DND-41 (cell line): ENCODE data around the gene MYOM1.

ENCODE experiments used
- ATAC-seq: fragments of 200-7000 bp; cut with Tn5 transposase; 3 replicates; pipeline ENCODE4 v1.9.1; 2021; ENCODE audit warnings: low read depth; ENCODE audit not compliant: insufficient read depth
- DNase-seq: peaks from one replicate; pipeline ENCODE4 v3.0.0-alpha.2; 2020
- H2AFZ ChIP-seq: 2 replicates; pipeline ENCODE4 v1.6.0; 2012; ENCODE audit warnings: low read depth, low read length
- H3K27ac ChIP-seq: 2 replicates; pipeline ENCODE4 v1.5.1; 2012; ENCODE audit warnings: low read length, inconsistent platforms
- H3K27me3 ChIP-seq: fragments of 200-600 bp; sonication (generic); 2 replicates; pipeline ENCODE4 v1.6.0; 2012; ENCODE audit warnings: low read length, mild to moderate bottlenecking, inconsistent platforms; ENCODE audit not compliant: insufficient read depth, poor library complexity
- H3K36me3 ChIP-seq: 2 replicates; pipeline ENCODE4 v1.5.1; 2012; ENCODE audit warnings: low read length, inconsistent platforms; ENCODE audit not compliant: insufficient read depth
- H3K4me1 ChIP-seq: 2 replicates; pipeline ENCODE4 v1.5.1; 2012; ENCODE audit warnings: mild to moderate bottlenecking, low read length; ENCODE audit not compliant: insufficient read depth
- H3K4me2 ChIP-seq: 2 replicates; pipeline ENCODE4 v1.6.0; 2012; ENCODE audit warnings: mild to moderate bottlenecking, moderate library complexity, low read length, inconsistent platforms; ENCODE audit not compliant: insufficient read depth
- H3K4me3 ChIP-seq, 2 experiments: fragments of 200-600 bp in 1 of 2; shearing (Covaris generic) in 1 of 2; 2 replicates each; pipeline ENCODE4 v1.5.1; 2012 to 2016; ENCODE audit warnings: inconsistent platforms in 2 of 2, low read length in 2 of 2, mild to moderate bottlenecking in 2 of 2, low read depth in 1 of 2, moderate library complexity in 1 of 2
- H3K79me2 ChIP-seq: 2 replicates; pipeline ENCODE4 v1.6.0; 2012; ENCODE audit warnings: low read length, inconsistent platforms; ENCODE audit not compliant: insufficient read depth
- H3K9ac ChIP-seq: 2 replicates; pipeline ENCODE4 v1.6.0; 2012; ENCODE audit warnings: low read depth, mild to moderate bottlenecking, inconsistent platforms, low read length, moderate library complexity
- H3K9me3 ChIP-seq: 2 replicates; pipeline ENCODE4 v1.5.1; 2012; ENCODE audit warnings: low read length, moderate library complexity, mild to moderate bottlenecking, inconsistent platforms; ENCODE audit not compliant: insufficient read depth, severe bottlenecking
- H4K20me1 ChIP-seq: 2 replicates; pipeline ENCODE4 v1.6.0; 2012; ENCODE audit warnings: low read length; ENCODE audit not compliant: insufficient read depth
- EZH2 ChIP-seq: IDR thresholded peaks from 3 replicates; pipeline ENCODE4 v1.6.1; 2012; ENCODE audit warnings: borderline replicate concordance, low read depth, mild to moderate bottlenecking, moderate library complexity, low read length, inconsistent platforms; ENCODE audit not compliant: severe bottlenecking
- TF ChIP-seq, protein P1 (sequence below): IDR thresholded peaks from 2 replicates; pipeline ENCODE4 v1.5.1; 2012; ENCODE audit warnings: borderline replicate concordance, low read length, moderate library complexity, mild to moderate bottlenecking; ENCODE audit not compliant: poor library complexity, severe bottlenecking; ENCODE audit errors: extremely low read depth

The MYOM1 gene

DNA sequence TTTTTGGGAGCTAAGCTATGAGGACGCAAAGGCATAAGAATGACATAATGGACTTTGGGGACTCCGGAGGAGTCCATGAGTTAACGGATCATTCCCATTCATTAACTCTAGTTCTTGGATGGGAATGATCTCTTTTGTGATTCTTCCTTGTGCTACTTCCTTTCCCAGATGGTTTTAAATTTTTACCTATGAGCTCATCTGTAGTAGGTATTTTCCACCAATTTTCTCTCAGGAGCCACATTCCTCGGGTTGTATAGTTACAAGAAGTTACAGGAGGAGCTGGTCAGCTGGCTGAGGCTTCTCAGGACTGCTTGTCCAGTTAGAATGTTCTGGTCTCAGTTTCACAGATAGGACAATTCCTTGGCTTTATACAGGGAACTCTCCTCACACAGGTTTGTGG, 164.0 kb downstream of the MYOM1 start:
- H3K27me3 ChIP-seq = no peaks in the 10 kb centered on the region
- H3K4me1 ChIP-seq = peaks cover 27% of the 10 kb centered on the region
- H3K4me3 ChIP-seq = no peak overlapping the region
- peaks cover 2% of the 10 kb centered on the region for H3K9me3 ChIP-seq
- no peak overlapping the region for H3K27ac ChIP-seq
- no peaks in the 10 kb centered on the region for H3K36me3 ChIP-seq
- no peaks in the 10 kb centered on the region for H3K79me2 ChIP-seq
- no peak overlapping the region for H2AFZ ChIP-seq
- no peaks in the 10 kb centered on the region for H4K20me1 ChIP-seq
- no peak for ATAC-seq
- no peak overlapping the region for H3K9ac ChIP-seq
- H3K4me2 ChIP-seq = no peak overlapping the region
- no peak for DNase-seq
- TF ChIP-seq, protein P1, sequence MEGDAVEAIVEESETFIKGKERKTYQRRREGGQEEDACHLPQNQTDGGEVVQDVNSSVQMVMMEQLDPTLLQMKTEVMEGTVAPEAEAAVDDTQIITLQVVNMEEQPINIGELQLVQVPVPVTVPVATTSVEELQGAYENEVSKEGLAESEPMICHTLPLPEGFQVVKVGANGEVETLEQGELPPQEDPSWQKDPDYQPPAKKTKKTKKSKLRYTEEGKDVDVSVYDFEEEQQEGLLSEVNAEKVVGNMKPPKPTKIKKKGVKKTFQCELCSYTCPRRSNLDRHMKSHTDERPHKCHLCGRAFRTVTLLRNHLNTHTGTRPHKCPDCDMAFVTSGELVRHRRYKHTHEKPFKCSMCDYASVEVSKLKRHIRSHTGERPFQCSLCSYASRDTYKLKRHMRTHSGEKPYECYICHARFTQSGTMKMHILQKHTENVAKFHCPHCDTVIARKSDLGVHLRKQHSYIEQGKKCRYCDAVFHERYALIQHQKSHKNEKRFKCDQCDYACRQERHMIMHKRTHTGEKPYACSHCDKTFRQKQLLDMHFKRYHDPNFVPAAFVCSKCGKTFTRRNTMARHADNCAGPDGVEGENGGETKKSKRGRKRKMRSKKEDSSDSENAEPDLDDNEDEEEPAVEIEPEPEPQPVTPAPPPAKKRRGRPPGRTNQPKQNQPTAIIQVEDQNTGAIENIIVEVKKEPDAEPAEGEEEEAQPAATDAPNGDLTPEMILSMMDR = no peak
- no peak for TF ChIP-seq EZH2

DNA sequence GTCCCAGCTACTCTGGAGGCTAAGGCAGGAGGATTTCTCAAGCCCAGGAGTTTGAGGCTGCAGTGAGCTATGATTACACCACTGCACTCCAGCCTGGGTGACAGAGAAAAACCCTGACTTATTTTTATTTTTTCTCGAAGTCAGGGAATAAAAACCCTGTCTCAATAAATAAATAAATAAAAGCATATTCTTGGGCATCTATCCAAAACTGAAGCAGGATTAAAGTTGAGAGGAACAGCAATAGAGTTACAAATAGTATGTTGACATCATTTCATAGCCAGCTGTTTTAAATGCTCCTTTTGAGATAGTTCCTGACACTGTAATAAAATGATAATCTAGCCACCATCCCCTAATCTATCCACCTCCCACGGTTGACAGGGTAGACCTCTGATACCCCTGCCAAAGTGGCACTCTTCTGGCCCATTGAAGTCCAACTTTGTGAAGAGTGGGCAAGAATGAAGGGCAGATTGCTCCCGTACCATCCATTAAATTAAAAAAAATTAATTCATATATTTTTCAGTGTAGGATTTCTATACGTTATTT, 164.5 kb downstream of the MYOM1 start:
- Histone ChIP-seq H3K4me3 (no peak overlapping the region), H3K27ac (no peak overlapping the region)

DNA sequence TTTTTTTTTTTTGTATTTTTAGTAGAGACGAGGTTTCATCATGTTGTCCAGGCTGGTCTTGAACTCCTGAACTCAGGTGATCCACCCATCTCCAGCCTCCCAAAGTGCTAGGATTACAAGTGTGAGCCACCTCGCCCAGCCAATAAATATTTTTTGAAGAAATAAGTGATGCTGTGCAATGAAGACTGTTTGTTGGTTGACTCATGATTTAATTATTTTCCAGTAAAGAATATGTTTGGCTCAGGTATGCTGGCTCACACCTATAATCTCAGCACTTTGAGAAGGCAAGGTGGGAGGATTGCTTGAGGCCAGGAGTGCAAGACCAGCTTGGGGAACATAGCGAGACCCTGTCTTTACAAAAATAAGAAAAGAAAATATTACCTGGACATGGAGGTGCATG, 165.0 kb downstream of the MYOM1 start:
- Histone ChIP-seq H3K27ac (no peak overlapping the region), H3K36me3 (no peaks in the 10 kb centered on the region), H3K9me3 (peaks cover 2% of the 10 kb centered on the region), H3K79me2 (no peaks in the 10 kb centered on the region), H3K4me2 (no peak overlapping the region), H3K9ac (no peak overlapping the region), H3K27me3 (no peaks in the 10 kb centered on the region), H3K4me1 (peaks cover 17% of the 10 kb centered on the region), H3K4me3 (no peak overlapping the region), H4K20me1 (no peaks in the 10 kb centered on the region), H2AFZ (no peak overlapping the region)
- DNase-seq (no peak), ATAC-seq (no peak)
- TF ChIP-seq EZH2 = no peak
- TF ChIP-seq, protein P1 = no peak

More for the DNA sequence above, 164.5 kb downstream of the MYOM1 start:
- peaks cover 2% of the 10 kb centered on the region for H3K9me3 ChIP-seq
- no peak overlapping the region for H3K4me2 ChIP-seq
- DNase-seq = no peak
- ATAC-seq = no peak
- TF ChIP-seq EZH2 = no peak
- TF ChIP-seq, protein P1 = no peak
- H3K4me1 ChIP-seq = peaks cover 21% of the 10 kb centered on the region
- no peaks in the 10 kb centered on the region for H3K36me3 ChIP-seq
- H3K79me2 ChIP-seq = no peaks in the 10 kb centered on the region
- no peak overlapping the region for H3K9ac ChIP-seq
- H2AFZ ChIP-seq = no peak overlapping the region
- no peaks in the 10 kb centered on the region for H4K20me1 ChIP-seq
- no peaks in the 10 kb centered on the region for H3K27me3 ChIP-seq
